ENCODE measurements around the gene AASS. TPM values are rescaled to one million over a fixed set of nuclear protein-coding genes. Genes with fewer than 3 reads are reported as not detected.
"Not testable (repeated sequence)": the region's sequence is repeated elsewhere in the genome, so short reads cannot be mapped to it uniquely, and the experiment has no call there.

The AASS gene
- total and polyA plus RNA-seq, 2 of the 8 experiments (the other 6 are each of a cell fraction or from before 2014, with no cell fraction given), result 203 to 394 TPM

DNA sequence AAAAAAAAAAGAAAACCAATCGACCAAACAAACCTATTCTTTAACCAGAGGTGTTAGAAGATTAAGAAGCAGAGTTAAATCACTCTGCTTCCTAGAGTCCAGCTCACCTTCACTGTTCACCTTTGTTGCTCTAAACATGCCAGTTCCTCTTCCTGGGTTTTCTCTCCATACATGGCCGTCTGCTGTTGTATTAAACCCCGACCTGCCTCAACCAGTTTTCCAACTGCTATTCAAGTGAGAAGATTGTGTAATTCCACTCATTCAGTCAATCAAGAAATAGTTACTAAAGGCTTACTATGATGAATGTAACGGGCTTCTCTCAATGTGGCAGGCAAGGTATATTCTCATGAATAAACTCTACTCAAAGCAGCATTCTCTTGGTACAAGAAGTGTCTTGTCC lies 8.8 kb downstream of the AASS start (continued):
- TF ChIP-seq SUZ12 (IDR thresholded peaks at IDR 0.05; ENCODE audit: low read length), result no peak

- CTCF ChIA-PET (ENCODE audit: partially characterized antibody); H2BK20ac ChIP-seq (ENCODE audit: low read length); H3K23ac ChIP-seq (ENCODE audit: insufficient read length); H2AK5ac ChIP-seq (ENCODE audit: low read depth, low read length); H3K14ac ChIP-seq (ENCODE audit: insufficient read length); H3K56ac ChIP-seq (replicated peaks; ENCODE audit: insufficient read length, low read depth, low read length); H2AFZ ChIP-seq (ENCODE audit: low read length); H3K9ac ChIP-seq (replicated peaks in 1 of 4; ENCODE audit: extremely low read depth in 1 of 4, low read depth in 3 of 4, low read length in 3 of 4); H2BK12ac ChIP-seq (ENCODE audit: low read depth, low read length); H2BK120ac ChIP-seq (replicated peaks; ENCODE audit: low read depth, low read length); H4K8ac ChIP-seq (ENCODE audit: extremely low read depth, insufficient read depth, low read length); H2BK5ac ChIP-seq (ENCODE audit: low read depth, low read length); H4K5ac ChIP-seq (ENCODE audit: insufficient read length, low read depth, low read length); H3K18ac ChIP-seq (ENCODE audit: extremely low read depth, low read length); H3K9me3 ChIP-seq (ENCODE audit: insufficient read depth in 2 of 2, low read depth in 1 of 2, low read length in 1 of 2); H4K91ac ChIP-seq (replicated peaks; ENCODE audit: insufficient read length, low read length); H3K4ac ChIP-seq (replicated peaks; ENCODE audit: insufficient read length, low read depth, low read length); H3K79me1 ChIP-seq (ENCODE audit: low read depth, low read length); FAIRE-seq; H3K4me3 ChIP-seq (ENCODE audit: extremely low read depth in 1 of 4, insufficient read depth in 2 of 4, low read depth in 3 of 4, low read length in 4 of 4); H3K23me2 ChIP-seq (ENCODE audit: low read depth, low read length); H3K27me3 ChIP-seq (replicated peaks in 1 of 4; ENCODE audit: control insufficient read depth in 3 of 4, extremely low read depth in 1 of 4, insufficient read depth in 3 of 4, low read length in 3 of 4); H2BK15ac ChIP-seq (ENCODE audit: low read length); DNase-seq (ENCODE audit: low read depth in 1 of 2, low spot score in 2 of 2); H3K27ac ChIP-seq (ENCODE audit: low read depth, low read length): not testable (repeated sequence)
- Histone ChIP-seq H4K20me1 (replicated peaks in 1 of 2; ENCODE audit: control insufficient read depth in 1 of 2, insufficient read depth in 2 of 2, low read length in 2 of 2) (peaks cover 30 to 49% of the 10 kb centered on the region in 2 experiments), H3K79me2 (ENCODE audit: control insufficient read depth in 1 of 2, insufficient read depth in 2 of 2, low read length in 2 of 2) (peaks cover 69 to 99% of the 10 kb centered on the region in 2 experiments), H3K4me2 (ENCODE audit: insufficient read depth in 1 of 2, low read depth in 2 of 2, low read length in 2 of 2) (peak overlapping the region in 1 of 2 experiments; percentile 83; a peak in 1 of 4 replicates), H3K4me1 (replicated peaks in 1 of 4; ENCODE audit: control insufficient read depth in 3 of 4, insufficient read depth in 4 of 4, low read length in 3 of 4) (peaks cover 0 to 17% (median 6%) of the 10 kb centered on the region in 4 experiments; a peak in 5 of 7 replicates), H3K36me3 (ENCODE audit: control insufficient read depth in 2 of 4, insufficient read depth in 4 of 4, low read length in 3 of 4) (peaks cover 0 to 98% (median 32%) of the 10 kb centered on the region in 4 experiments; a peak in 6 of 8 replicates)
- POLR2A ChIA-PET (ENCODE audit: partially characterized antibody), result interaction anchor here (1.6 to 8.0 kb wide), 4 partner anchors 9 to 171 kb away, joined by 5 to 66 read pairs (median 12); partner anchors contain the start of gene AASS
- 90% methylated on average over 3 of the region's 3 CpGs; no CpG with 5 or more reads in 1 of the 2 experiments for WGBS, 2 experiments (ENCODE audit: extremely low coverage in 1 of 2, insufficient coverage in 1 of 2, insufficient read length in 1 of 2, insufficient replicate concordance in 2 of 2, low coverage in 1 of 2, low lambda C conversion rate in 2 of 2, missing lambda C conversion rate in 1 of 2)
Observed at GRCh38 chr7:122134793-122135192, 9.3 kb downstream of the AASS start.

Data from H1 (cell line).